Endodermal cell (in vitro differentiated cells): Measurements from ENCODE around the gene ADARB1. TPM values are rescaled to one million over a fixed set of nuclear protein-coding genes. Genes with fewer than 3 reads are reported as not detected.
A peak's percentile ranks its signal among the peaks of the same experiment; 100 is the strongest.
"Not testable (repeated sequence)": the region's sequence is repeated elsewhere in the genome, so short reads cannot be mapped to it uniquely, and the experiment has no call there.

Source experiments
- DNase-seq: peaks from one replicate; pipeline ENCODE4 v3.0.0-alpha.2; 2017
- H3K27ac ChIP-seq: 2 replicates; pipeline ENCODE4 v1.5.1; 2013; ENCODE audit warnings: mild to moderate bottlenecking, low read depth, low read length, moderate library complexity
- H3K27me3 ChIP-seq: 2 replicates; pipeline ENCODE4 v1.6.1; 2013; ENCODE audit warnings: mild to moderate bottlenecking, low read length, moderate library complexity; ENCODE audit not compliant: insufficient read depth, control insufficient read depth, poor library complexity, severe bottlenecking
- H3K36me3 ChIP-seq: 2 replicates; pipeline ENCODE4 v1.7.0; 2013; ENCODE audit warnings: mild to moderate bottlenecking, low read length, moderate library complexity; ENCODE audit not compliant: control insufficient read depth, insufficient read depth
- H3K4me1 ChIP-seq: one replicate; pipeline ENCODE4 v1.7.0; 2013; ENCODE audit warnings: low read length; ENCODE audit not compliant: control insufficient read depth, insufficient read depth
- H3K4me3 ChIP-seq: 2 replicates; pipeline ENCODE4 v1.5.1; 2013; ENCODE audit warnings: mild to moderate bottlenecking, low read length, moderate library complexity
- H3K9ac ChIP-seq: 2 replicates; pipeline ENCODE4 v1.6.1; 2013; ENCODE audit warnings: mild to moderate bottlenecking, low read length, moderate library complexity; ENCODE audit not compliant: poor library complexity, severe bottlenecking; ENCODE audit errors: extremely low read depth
- H3K9me3 ChIP-seq: 2 replicates; pipeline ENCODE4 v1.6.1; 2013; ENCODE audit warnings: mild to moderate bottlenecking, low read length, moderate library complexity; ENCODE audit not compliant: control insufficient read depth
- H3K27ac Mint-ChIP-seq: 2 replicates; pipeline ENCODE4 v1.8.0; 2020; ENCODE audit warnings: mixed read lengths
- H3K27me3 Mint-ChIP-seq: 2 replicates; pipeline ENCODE4 v1.8.0; 2021; ENCODE audit warnings: mild to moderate bottlenecking, mixed read lengths; ENCODE audit not compliant: insufficient read depth
- H3K36me3 Mint-ChIP-seq: 2 replicates; pipeline ENCODE4 v1.8.0; 2020; ENCODE audit warnings: low read depth, mixed read lengths
- H3K4me1 Mint-ChIP-seq: 2 replicates; pipeline ENCODE4 v1.8.0; 2020; ENCODE audit warnings: mixed read lengths
- H3K4me3 Mint-ChIP-seq: 2 replicates; pipeline ENCODE4 v1.8.0; 2020; ENCODE audit warnings: mild to moderate bottlenecking, moderate library complexity, mixed read lengths
- H3K9me3 Mint-ChIP-seq: 2 replicates; pipeline ENCODE4 v1.8.0; 2020; ENCODE audit warnings: mild to moderate bottlenecking, mixed read lengths
- WGBS, 2 experiments: methylation state at CpG; one replicate each; pipeline versions ENCODE4 v1.1.5 to v1.1.7; 2013; ENCODE audit warnings: missing lambda C conversion rate in 2 of 2, mixed read lengths in 1 of 2; ENCODE audit not compliant: insufficient coverage in 1 of 2, insufficient read length in 1 of 2; 5-methylcytosine and 5-hydroxymethylcytosine counted together
- total RNA-seq, 2 donors: library from RNA; stranded (reverse); fragmentation: NEBNext Ultra II Directional in 1 of 2; extraction: Animal tissue kit (Norgen Biotek cat#: 25700) in 1 of 2; gene quantifications; 2 replicates in 1 of 2; 3 replicates in 1 of 2; pipeline ENCODE4 v1.2.1, GENCODE V29; 2021
- TF ChIP-seq, protein P1 (sequence below): fragments of 200-600 bp; sonication (generic); conservative IDR thresholded peaks from 2 replicates; pipeline ENCODE4 v1.5.0; 2021; ENCODE audit warnings: antibody characterized with exemption, mild to moderate bottlenecking

Gene ADARB1
- total RNA-seq, 2 donors from 2014 or later: 11.5 to 20.1 TPM

DNA sequence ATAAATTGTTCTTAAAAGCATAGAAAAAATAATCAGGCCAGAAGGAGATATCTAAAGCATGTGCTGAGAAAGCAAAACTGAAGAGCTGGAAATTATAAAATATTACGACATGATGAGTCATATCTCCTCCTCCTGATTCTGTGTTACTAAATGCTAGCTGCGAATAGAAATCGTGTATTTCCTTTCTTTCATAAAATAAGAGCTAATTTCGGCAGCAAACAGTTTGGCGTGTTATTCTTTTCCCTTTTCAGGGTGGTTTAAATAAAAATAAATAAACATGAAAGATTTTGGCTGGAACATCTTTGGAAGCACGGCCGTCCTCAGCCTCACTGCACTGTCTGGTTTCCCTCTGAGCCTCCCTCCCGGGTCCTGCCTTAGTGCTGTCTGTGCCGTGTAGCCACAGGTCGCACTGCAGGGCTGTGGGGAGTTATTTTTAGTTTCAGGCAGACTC, 56.0 kb downstream of the ADARB1 start:
- H3K27ac Mint-ChIP-seq: no peak overlapping the region
- H3K36me3 ChIP-seq: no peaks in the 10 kb centered on the region
- H3K27me3 Mint-ChIP-seq: no peaks in the 10 kb centered on the region
- no peaks in the 10 kb centered on the region for H3K4me1 ChIP-seq
- WGBS, 2 experiments: 88 to 91% methylated on average over 7 to 10 of the region's 10 CpGs
- H3K4me3 Mint-ChIP-seq: no peak overlapping the region
- no peaks in the 10 kb centered on the region for H3K36me3 Mint-ChIP-seq
- H3K9ac ChIP-seq: no peak overlapping the region
- H3K4me3 ChIP-seq: no peak overlapping the region
- H3K4me1 Mint-ChIP-seq: no peaks in the 10 kb centered on the region
- no peak overlapping the region for H3K27ac ChIP-seq
- TF ChIP-seq, protein P1, sequence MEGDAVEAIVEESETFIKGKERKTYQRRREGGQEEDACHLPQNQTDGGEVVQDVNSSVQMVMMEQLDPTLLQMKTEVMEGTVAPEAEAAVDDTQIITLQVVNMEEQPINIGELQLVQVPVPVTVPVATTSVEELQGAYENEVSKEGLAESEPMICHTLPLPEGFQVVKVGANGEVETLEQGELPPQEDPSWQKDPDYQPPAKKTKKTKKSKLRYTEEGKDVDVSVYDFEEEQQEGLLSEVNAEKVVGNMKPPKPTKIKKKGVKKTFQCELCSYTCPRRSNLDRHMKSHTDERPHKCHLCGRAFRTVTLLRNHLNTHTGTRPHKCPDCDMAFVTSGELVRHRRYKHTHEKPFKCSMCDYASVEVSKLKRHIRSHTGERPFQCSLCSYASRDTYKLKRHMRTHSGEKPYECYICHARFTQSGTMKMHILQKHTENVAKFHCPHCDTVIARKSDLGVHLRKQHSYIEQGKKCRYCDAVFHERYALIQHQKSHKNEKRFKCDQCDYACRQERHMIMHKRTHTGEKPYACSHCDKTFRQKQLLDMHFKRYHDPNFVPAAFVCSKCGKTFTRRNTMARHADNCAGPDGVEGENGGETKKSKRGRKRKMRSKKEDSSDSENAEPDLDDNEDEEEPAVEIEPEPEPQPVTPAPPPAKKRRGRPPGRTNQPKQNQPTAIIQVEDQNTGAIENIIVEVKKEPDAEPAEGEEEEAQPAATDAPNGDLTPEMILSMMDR: no peak
- H3K9me3 ChIP-seq: no peaks in the 10 kb centered on the region
- H3K27me3 ChIP-seq: no peaks in the 10 kb centered on the region
- no peaks in the 10 kb centered on the region for H3K9me3 Mint-ChIP-seq
- DNase-seq: no peak

DNA sequence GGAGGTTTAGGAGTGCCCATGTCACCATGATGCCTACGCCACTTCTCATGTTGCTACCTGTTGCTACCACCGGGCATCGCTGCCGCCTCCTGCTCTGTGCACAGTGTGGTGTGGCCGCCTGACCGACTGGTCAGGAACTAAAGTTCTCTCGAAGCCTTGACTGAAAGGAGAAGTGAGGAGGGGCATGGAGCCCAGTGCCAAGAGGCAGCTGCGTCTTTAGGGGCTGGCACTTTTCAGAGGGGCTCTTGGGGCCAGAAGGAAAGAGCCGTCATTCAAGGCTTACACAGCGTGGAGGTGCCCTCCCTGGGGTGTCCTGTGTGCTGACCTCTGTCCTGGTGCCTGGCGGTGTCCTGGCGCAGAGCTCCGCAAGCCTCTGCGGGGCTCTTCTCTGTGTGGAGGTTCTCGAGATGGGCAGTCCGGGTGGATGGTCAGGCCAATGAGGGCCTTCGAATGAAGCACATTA, 57.2 kb downstream of the ADARB1 start:
- H3K36me3 ChIP-seq: no peaks in the 10 kb centered on the region
- no peaks in the 10 kb centered on the region for H3K27me3 ChIP-seq
- DNase-seq: no peak
- TF ChIP-seq, protein P1: no peak
- H3K4me1 ChIP-seq: no peaks in the 10 kb centered on the region
- H3K27ac Mint-ChIP-seq: no peak overlapping the region
- H3K4me3 Mint-ChIP-seq: no peak overlapping the region
- no peak overlapping the region for H3K9ac ChIP-seq
- H3K4me3 ChIP-seq: no peak overlapping the region
- no peaks in the 10 kb centered on the region for H3K27me3 Mint-ChIP-seq
- no peaks in the 10 kb centered on the region for H3K36me3 Mint-ChIP-seq
- 90 to 92% methylated on average over 7 to 17 of the region's 17 CpGs for WGBS, 2 experiments
- no peak overlapping the region for H3K27ac ChIP-seq
- H3K4me1 Mint-ChIP-seq: no peaks in the 10 kb centered on the region
- H3K9me3 ChIP-seq: no peaks in the 10 kb centered on the region
- no peaks in the 10 kb centered on the region for H3K9me3 Mint-ChIP-seq

DNA sequence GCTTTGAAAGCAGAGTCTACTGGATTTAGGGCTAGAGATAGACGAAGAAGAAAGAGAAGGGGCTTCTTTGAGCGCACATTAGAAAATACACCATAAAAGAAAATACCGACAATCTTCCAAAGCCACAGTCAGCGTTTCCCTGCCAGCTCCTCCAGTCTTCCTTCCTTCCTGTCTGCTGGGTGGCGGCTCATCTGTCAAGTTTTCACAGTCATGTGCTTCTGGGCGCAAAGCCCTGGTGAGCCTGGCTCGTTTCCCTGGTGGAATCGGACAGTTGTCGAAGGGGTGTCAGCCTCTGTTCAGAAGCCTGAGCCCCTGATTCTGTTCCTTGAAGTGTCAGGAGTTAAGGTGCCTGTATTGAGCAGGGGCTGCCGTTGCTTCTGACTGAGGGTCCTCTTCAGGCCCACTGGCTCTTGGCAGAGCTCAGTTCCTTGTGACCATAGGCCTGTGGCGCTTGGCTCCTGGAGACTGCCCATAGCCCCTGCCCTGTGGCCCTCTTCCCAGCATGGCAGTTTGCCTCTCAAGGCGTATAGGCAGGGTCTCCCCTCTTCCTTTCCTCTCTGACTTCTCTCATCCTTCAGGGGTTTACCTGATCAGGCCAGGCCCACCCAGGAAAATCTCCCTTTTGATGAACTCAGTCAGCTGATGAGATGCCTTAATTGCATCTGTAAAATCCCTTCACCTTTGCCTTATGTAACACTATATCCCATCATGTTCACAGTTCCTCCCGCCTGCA, 58.6 kb downstream of the ADARB1 start:
- no peaks in the 10 kb centered on the region for H3K36me3 Mint-ChIP-seq
- Histone ChIP-seq H3K27me3 (no peaks in the 10 kb centered on the region), H3K27ac (no peak overlapping the region), H3K36me3 (no peaks in the 10 kb centered on the region), H3K4me3 (no peak overlapping the region), H3K4me1 (no peaks in the 10 kb centered on the region), H3K9ac (no peak overlapping the region), H3K9me3 (no peaks in the 10 kb centered on the region)
- no peaks in the 10 kb centered on the region for H3K9me3 Mint-ChIP-seq
- WGBS, 2 experiments: 92 to 93% methylated on average over 5 to 13 of the region's 13 CpGs
- no peaks in the 10 kb centered on the region for H3K4me1 Mint-ChIP-seq
- H3K4me3 Mint-ChIP-seq: no peak overlapping the region
- TF ChIP-seq, protein P1: no peak
- H3K27me3 Mint-ChIP-seq: no peaks in the 10 kb centered on the region
- DNase-seq: peak; percentile 18
- no peak overlapping the region for H3K27ac Mint-ChIP-seq

DNA sequence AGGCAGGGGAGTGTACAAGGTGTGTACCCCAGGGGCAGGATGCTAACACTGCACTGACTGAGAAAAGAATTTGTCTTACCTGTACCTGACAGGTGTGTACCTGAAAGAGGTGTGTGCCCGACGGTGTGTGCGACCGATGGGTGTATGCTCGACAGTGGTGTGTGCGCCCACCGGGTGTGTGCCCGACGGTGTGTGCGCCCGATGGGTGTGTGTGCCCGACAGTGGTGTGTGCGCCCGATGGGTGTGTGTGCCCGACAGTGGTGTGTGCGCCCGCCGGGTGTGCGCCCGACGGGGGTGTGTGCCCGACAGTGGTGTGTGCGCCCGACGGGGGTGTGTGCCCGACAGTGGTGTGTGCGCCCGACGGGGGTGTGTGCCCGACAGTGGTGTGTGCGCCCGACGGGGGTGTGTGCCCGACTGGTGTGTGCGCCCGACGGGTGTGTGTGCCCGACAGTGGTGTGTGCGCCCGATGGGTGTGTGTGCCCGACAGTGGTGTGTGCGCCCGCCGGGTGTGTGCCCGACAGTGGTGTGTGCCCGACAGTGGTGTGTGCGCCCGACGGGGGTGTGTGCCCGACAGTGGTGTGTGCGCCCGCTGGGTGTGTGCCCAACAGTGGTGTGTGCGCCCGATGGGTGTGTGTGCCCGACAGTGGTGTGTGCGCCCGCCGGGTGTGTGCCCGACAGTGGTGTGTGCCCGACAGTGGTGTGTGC, 59.3 kb downstream of the ADARB1 start:
- not testable (repeated sequence) for H3K9ac ChIP-seq, H3K27ac Mint-ChIP-seq, H3K27me3 ChIP-seq, H3K27me3 Mint-ChIP-seq, H3K9me3 Mint-ChIP-seq, H3K36me3 ChIP-seq, H3K4me1 ChIP-seq, H3K27ac ChIP-seq, H3K4me3 ChIP-seq, H3K4me1 Mint-ChIP-seq, DNase-seq, H3K4me3 Mint-ChIP-seq, H3K9me3 ChIP-seq, H3K36me3 Mint-ChIP-seq
- WGBS, 2 experiments: 93 to 97% methylated on average over 18 to 52 of the region's 60 CpGs
